Inflammatory macrophage treated with lipopolysaccharide for 4 hours (primary cell): ENCODE results near the gene UQCRC1.
A peak's percentile ranks its signal among the peaks of the same experiment; 100 is the strongest.

Experiments
- DNase-seq: peaks from one replicate; pipeline ENCODE4 v3.0.0-alpha.2; 2020

The UQCRC1 gene

DNA sequence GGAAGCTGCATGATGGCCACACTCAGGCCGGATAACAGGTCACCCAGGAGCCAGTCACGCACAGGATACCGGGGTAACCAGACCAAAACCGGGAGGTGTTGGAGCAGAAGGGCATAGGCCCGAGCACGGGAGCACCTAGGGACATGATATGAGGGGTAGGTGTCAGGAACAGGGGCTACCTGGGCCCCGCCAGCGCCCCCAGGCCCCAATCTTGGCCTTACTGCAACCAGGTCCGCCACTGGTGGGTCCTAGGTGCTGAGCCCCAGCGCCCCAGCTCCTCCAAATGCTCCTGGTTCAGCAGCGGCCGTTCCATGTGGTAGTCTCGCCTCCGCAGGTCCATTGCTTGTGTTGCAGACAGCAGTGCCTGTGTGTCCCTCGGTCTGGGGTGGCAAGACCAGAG lies 23.8 kb upstream of the UQCRC1 start:
- DNase-seq: no peak

- no peak for DNase-seq
Measured at GRCh38 chr3:48631516-48632448, 22.3 kb upstream of the UQCRC1 start.

DNA sequence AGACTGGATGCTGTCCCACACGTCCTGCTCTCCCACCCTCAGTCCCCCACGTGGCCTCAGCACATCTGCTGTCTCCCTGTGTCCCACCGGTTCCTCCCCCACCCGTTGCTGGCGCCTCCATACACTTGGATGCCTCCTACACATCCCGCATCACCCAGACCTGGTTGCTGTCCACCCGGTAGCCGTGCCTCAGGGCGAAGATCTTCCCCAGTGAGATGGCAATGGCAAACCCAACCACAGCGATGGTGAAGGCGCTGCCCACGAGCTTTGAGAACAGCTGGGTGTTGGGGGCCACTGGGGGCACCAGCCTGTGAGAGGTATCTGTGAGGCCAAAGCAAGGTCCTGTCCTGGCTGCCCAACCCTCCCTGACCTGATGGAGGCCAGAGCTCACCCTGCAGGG lies 21.4 kb upstream of the UQCRC1 start:
- no peak for DNase-seq

DNA sequence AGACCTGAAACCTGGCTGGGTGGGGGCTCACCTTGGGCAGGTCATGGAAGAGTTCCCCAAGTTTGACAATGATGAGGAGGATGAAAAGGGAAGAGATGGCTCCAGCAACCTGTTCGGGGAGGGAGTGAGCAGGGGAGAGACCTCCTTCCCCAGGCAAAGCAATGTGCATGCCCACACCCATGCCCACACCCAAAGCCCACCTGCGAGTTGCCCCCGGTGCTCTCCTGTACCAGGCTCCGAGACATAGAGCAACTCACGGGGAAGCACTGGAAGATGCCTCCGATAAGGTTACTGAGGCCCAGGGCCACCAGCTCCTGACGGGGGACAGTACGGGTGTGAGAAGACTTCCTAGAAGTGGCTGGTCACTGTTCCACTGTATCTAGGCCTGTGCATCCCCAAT lies 21.0 kb upstream of the UQCRC1 start:
- DNase-seq: no peak

GRCh38 chr3:48629894-48630293 lies 20.4 kb upstream of the UQCRC1 start:
- DNase-seq: no peak

DNA sequence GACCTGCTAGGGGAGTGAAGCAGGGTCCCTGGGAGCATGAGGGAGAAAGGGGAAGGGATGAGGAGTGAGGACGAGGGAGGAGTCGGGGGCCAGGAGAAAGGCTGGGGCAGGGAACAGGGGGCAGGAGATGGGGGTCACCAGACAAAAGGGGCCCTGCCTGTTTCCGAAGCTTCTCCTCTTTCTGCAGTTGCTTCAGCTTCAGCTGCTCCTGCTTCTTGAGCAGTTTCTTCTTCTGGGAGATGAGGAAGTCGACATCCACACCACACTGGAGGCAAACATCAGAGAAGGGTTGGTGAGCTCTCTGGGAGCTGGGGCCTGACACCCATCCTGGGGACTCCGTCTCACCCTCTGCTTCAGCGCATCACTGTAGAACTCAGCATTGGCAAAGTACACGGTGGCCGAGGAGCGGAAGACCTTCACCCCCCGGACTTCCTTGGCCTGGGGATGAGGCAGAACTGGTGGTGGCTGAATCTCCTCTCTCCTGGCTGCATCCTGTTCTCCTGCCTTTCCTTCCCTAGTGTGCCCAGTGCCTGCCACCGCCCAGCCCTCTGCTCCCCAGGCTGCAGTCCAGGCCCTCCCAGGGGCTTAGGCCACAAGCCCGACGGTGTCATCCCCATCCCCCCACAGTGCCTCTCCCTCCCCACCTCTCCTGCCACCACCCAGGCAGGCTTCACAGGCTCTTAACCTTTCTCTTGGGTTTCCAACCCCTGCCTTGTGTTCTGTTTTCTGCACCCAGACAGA lies 19.0 kb upstream of the UQCRC1 start:
- no peak for DNase-seq

DNA sequence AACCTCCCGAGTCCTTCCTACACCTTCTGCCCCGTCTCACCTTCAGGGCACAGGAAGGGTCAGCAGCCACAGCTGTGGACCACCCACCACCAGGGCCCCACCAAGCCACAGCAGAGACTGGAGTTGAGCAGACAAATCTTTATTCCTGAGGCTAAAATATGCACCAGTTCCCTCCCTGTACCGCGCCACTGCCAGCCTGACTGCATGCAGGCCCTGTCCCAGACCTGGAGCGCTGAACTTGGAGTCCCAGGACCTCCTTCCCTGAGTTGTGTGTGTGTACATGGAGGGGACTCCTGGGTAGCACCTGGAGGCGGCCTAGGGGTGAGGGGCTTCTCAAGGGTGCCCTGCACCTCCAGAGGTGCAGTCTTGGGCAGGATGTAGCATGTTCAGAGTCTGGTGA lies 16.2 kb upstream of the UQCRC1 start:
- no peak for DNase-seq

DNA sequence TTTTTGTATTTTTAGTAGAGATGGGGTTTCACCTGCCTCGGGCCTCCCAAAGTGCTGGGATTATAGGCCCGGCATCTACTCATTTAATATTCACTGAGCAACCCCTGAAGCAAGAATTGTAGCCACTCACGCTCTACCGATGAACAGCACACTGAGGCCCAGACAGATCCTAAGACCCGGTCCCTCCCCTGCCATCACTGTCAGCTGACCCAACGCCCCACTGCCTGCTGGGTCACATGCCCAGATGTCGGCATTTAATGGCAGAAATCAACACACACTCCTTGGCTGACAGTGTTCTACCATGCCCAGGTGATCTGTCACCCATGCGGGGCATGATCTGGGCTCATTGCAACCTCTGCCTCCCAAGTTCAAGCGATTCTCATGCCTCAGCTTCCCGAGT lies 15.3 kb upstream of the UQCRC1 start:
- no peak for DNase-seq

DNA sequence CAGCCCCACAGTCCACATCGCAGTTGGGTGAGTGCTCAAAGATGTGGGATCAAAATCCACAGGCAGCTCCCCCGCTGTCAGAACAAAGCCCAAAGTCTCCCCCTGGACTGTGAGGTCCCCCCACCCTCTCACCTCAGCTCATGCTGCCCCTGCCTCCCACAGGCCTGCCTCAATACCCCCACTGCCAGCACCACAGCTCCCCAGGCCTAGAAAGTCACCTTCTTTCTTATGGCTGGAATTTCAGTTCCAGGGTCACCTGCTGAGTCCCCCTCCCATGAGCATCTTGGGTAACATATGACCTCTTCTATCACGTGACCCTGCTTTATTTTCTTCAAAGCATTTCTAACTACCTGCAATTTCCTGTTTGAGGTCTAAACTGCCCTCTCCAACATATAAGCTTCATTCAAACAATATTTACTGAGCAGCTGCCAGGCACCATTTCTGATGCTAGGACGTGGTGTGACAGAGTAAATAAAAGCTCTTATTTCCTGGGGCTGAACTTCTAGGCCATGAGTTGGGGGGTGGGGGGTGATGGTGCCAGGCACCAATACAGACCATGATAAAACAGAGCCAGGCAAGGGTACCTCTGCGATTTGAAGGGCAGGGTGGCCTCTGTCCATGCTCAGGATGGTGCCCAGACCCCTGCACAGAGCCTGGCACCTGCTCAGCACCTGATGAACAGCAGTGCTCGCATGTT lies 14.6 kb upstream of the UQCRC1 start:
- DNase-seq: no peak

- no peak for DNase-seq
Measured at GRCh38 chr3:48621461-48621869, 12.0 kb upstream of the UQCRC1 start, which contains the start of gene TMEM89. Gene TMEM89 (minus strand): TSS chr3:48621769. CDS start chr3:48621756, 13 bp downstream.

DNA sequence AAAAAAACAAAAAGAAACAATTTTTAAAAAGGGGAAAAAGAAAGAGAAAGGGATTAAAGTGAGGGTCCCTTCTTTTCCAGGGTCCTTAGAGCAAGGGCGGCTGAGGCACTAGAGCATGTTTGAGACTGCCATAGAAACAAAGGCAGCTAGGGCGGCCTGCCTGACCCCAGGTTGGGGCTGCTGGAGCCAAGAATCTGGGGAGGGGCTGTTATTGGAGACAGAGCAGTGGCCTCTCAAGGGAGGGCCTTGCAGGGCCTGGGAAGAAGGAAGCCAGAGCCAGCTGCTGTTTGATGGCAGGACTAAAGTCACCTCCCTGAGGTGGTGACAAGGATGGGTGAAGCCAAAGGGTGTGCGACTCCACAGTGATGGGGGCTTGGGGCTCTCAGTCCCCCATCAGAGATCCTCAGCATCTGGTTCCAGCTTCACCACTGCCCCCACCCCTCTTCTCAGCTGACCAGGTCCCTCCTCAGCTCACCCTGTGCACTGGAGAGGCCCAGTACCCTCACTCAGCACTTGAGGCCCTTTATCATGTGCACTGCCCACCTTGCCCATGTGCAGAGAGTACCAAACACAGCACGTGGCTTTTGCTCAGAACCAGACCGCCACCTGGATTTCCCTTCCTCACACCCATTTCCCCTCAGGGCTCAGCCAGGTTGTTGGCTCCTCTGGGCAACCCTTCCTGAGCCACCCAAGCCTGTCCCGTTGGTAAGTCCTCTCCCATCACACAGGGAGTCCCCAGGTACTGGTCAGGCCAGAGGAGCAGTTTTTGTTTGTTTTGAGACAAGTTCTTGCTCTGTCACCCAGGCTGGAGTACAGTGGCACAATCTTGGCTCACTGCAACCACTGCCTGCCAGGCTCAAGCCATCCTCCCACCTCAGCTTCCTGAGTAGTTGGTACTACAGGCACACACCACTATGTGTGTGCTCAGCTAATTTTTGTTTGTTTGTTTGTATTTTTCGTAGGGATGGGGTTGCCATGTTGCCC lies 10.4 kb upstream of the UQCRC1 start:
- no peak for DNase-seq

DNA sequence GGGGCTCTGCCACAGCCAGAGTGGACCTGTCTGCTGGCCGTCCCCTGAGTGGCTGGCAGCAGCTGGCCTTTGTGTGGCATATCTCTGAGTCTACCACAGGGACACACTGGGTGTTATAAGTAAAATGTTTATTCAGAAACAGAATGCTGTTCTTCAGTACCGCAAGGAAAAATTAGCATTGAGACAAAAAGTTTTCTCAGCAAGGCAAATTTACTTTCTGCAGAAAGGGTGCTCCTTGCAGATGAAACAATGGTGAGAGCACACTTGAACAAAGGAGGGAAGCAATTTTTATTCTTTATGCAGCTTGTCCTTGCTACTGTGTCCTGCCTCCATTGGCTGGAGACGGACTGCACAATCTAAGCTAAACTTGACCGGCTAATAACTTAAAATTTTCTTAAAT lies 8.1 kb upstream of the UQCRC1 start:
- DNase-seq: peak; percentile 11

DNA sequence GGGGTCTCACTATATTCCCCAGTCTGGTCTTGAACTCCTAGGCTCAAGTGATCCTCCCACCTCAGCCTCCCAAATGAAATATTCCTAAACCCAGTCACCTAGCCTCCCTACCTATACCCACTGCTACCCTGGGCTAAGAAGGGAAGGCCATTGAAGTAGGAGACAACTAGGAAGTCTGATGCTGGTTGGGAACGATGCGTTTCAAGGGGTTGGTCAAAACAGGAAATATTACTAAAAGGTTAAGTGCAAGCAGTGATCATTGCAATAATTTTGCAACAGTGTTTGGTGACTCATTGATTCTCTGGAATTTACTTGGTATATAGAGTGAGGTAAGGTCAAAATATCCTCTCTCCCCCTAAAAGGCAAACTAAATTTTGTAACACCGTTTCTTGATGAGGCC lies 4.6 kb upstream of the UQCRC1 start:
- peak; percentile 97 for DNase-seq

GRCh38 chr3:48612309-48612708 lies 2.9 kb upstream of the UQCRC1 start:
- no peak for DNase-seq

DNA sequence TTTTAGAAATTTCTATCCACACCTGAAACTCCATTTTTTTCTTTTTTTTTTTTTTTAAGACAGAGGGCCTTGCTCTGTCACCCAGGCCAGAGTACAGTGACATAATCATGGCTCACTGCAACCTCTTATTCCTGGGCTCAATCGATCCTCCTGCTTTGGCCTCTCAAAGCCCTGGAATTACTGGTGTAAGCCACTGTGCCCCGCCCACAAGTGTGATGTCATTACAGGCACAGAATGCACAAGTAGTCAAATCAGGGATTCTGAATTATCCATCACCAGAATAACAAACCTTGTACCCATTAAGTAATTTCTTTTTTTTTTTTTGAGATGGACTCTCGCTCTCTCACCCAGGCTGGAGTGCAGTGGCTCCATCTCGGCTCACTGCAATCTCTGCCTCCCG lies 1.9 kb downstream of the UQCRC1 start:
- peak; percentile 47 for DNase-seq

DNA sequence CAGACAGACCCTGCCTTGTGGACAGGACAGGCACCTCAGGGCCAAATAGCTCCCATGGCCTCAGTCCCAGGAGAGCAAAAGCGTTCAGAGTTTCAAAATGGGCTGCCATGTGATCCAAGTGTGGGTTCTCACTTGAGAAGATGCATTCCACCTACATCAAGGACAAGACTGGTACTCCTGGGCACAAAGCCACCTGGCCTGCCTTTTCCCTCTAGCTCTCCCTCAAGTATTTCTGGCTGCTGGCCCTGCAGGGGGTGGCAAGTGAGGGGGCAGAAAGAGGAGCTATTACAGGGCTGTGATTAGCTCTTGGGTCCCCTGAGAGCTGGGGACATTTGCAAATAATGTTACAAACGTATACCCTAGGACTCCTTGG lies 7.8 kb downstream of the UQCRC1 start:
- no peak for DNase-seq

GRCh38 chr3:48600711-48601621 lies 8.5 kb downstream of the UQCRC1 start:
- no peak for DNase-seq

- no peak for DNase-seq
Measured at GRCh38 chr3:48599509-48600285, 9.7 kb downstream of the UQCRC1 start.

- no peak for DNase-seq
Measured at GRCh38 chr3:48599077-48599501, 10.4 kb downstream of the UQCRC1 start.
